SK-N-SH treated with all-trans-retinoic acid at 6 μM for 48 hours (cell line): ENCODE data around the gene LAMB1.

ENCODE experiments used
- ATAC-seq: fragments of 200-7000 bp; cut with Tn5 transposase; 3 replicates; pipeline ENCODE4 v1.9.1; 2020; ENCODE audit warnings: mild to moderate bottlenecking, moderate library complexity
- ARNTL ChIP-seq: fragments of 450-650 bp; formaldehyde crosslinking; IDR thresholded peaks from 2 replicates; pipeline ENCODE4 v1.5.0; 2020; ENCODE audit warnings: low read depth, mild to moderate bottlenecking, moderate library complexity, borderline replicate concordance
- BACH2 ChIP-seq: fragments of 250-450 bp; sonication (Bioruptor Pico); IDR thresholded peaks from 2 replicates; pipeline ENCODE4 v1.9.0; 2021; ENCODE audit warnings: mild to moderate bottlenecking, borderline replicate concordance
- CSDC2 ChIP-seq: fragments of 250-450 bp; sonication (Bioruptor Pico); IDR thresholded peaks from 2 replicates; pipeline ENCODE4 v1.5.0; 2020; ENCODE audit warnings: mild to moderate bottlenecking, moderate library complexity
- CSRNP3 ChIP-seq: fragments of 250-450 bp; sonication (Bioruptor Pico); IDR thresholded peaks from 2 replicates; pipeline ENCODE4 v1.5.1; 2021; ENCODE audit warnings: mild to moderate bottlenecking, moderate library complexity
- GLIS3 ChIP-seq: fragments of 250-450 bp; sonication (Bioruptor Pico); IDR thresholded peaks from 2 replicates; pipeline ENCODE4 v1.5.0; 2020; ENCODE audit warnings: mild to moderate bottlenecking, moderate library complexity
- ISL1 ChIP-seq: fragments of 250-450 bp; sonication (Bioruptor Pico); IDR thresholded peaks from 2 replicates; pipeline ENCODE4 v2.1.2; 2022; ENCODE audit warnings: mild to moderate bottlenecking, moderate library complexity
- OSR1 ChIP-seq: fragments of 250-450 bp; sonication (Bioruptor Pico); IDR thresholded peaks from 2 replicates; pipeline ENCODE4 v1.8.0; 2022; ENCODE audit warnings: moderate library complexity, mild to moderate bottlenecking, inconsistent platforms
- PPARA ChIP-seq: fragments of 250-450 bp; sonication (Bioruptor Pico); IDR thresholded peaks from 2 replicates; pipeline ENCODE4 v1.5.0; 2020; ENCODE audit warnings: mild to moderate bottlenecking, borderline replicate concordance
- RARB ChIP-seq: fragments of 250-450 bp; sonication (Bioruptor Pico); IDR thresholded peaks from 2 replicates; pipeline ENCODE4 v1.8.0; 2021; ENCODE audit warnings: mild to moderate bottlenecking, moderate library complexity
- SNAI2 ChIP-seq: fragments of 250-450 bp; sonication (Bioruptor Pico); IDR thresholded peaks from 2 replicates; pipeline ENCODE4 v1.5.0; 2020; ENCODE audit warnings: mild to moderate bottlenecking, moderate library complexity
- TCF4 ChIP-seq: fragments of 250-450 bp; sonication (Bioruptor Pico); IDR thresholded peaks from 2 replicates; pipeline ENCODE4 v1.8.0; 2021; ENCODE audit warnings: mild to moderate bottlenecking, moderate library complexity, borderline replicate concordance
- TOX ChIP-seq: fragments of 250-450 bp; sonication (Bioruptor Pico); IDR thresholded peaks from 2 replicates; pipeline ENCODE4 v1.8.0; 2021; ENCODE audit warnings: mild to moderate bottlenecking, moderate library complexity, borderline replicate concordance
- TSHZ2 ChIP-seq: fragments of 250-450 bp; sonication (Bioruptor Pico); IDR thresholded peaks from 2 replicates; pipeline ENCODE4 v1.5.0; 2020; ENCODE audit warnings: mild to moderate bottlenecking, moderate library complexity
- ZC3H10 ChIP-seq: fragments of 250-450 bp; sonication (Bioruptor Pico); IDR thresholded peaks from 2 replicates; pipeline ENCODE4 v1.5.1; 2021; ENCODE audit warnings: mild to moderate bottlenecking, moderate library complexity
- ZFP3 ChIP-seq: fragments of 250-450 bp; sonication (Bioruptor Pico); IDR thresholded peaks from 2 replicates; pipeline ENCODE4 v1.5.0; 2020; ENCODE audit warnings: mild to moderate bottlenecking, moderate library complexity
- ZFP30 ChIP-seq: fragments of 450-650 bp; formaldehyde crosslinking; IDR thresholded peaks from 2 replicates; pipeline ENCODE4 v1.5.0; 2022; ENCODE audit warnings: mild to moderate bottlenecking, moderate library complexity
- ZNF565 ChIP-seq: fragments of 450-650 bp; formaldehyde crosslinking; conservative IDR thresholded peaks from 2 replicates; pipeline ENCODE4 v1.5.0; 2020; ENCODE audit warnings: low read depth, mild to moderate bottlenecking, moderate library complexity
- ZNF70 ChIP-seq: fragments of 450-650 bp; formaldehyde crosslinking; IDR thresholded peaks from 2 replicates; pipeline ENCODE4 v1.5.0; 2020; ENCODE audit warnings: mild to moderate bottlenecking, moderate library complexity
- ZNF8 ChIP-seq: fragments of 450-650 bp; formaldehyde crosslinking; IDR thresholded peaks from 2 replicates; pipeline ENCODE4 v1.5.0; 2020; ENCODE audit warnings: mild to moderate bottlenecking, moderate library complexity
- TF ChIP-seq, protein P1 (sequence below): fragments of 250-450 bp; sonication (Bioruptor Pico); IDR thresholded peaks from 2 replicates; pipeline ENCODE4 v1.5.1; 2020; ENCODE audit warnings: low read depth, mild to moderate bottlenecking, moderate library complexity
- TF ChIP-seq, protein P2 (sequence below): fragments of 250-450 bp; sonication (Bioruptor Pico); IDR thresholded peaks from 2 replicates; pipeline ENCODE4 v1.8.0; 2020; ENCODE audit warnings: mild to moderate bottlenecking, moderate library complexity, borderline replicate concordance
- TF ChIP-seq, protein P3 (sequence below): fragments of 250-450 bp; sonication (Bioruptor Pico); IDR thresholded peaks from 2 replicates; pipeline ENCODE4 v1.8.0; 2021; ENCODE audit warnings: low read depth, mild to moderate bottlenecking, moderate library complexity, borderline replicate concordance

The LAMB1 gene

GRCh38 chr7:107981466-107981865 lies 21.5 kb downstream of the LAMB1 start:
- ATAC-seq, result no peak
- no peak for TF ChIP-seq ISL1
- TF ChIP-seq RARB (CRISPR knock-in tag), result no peak
- TF ChIP-seq, protein P1, sequence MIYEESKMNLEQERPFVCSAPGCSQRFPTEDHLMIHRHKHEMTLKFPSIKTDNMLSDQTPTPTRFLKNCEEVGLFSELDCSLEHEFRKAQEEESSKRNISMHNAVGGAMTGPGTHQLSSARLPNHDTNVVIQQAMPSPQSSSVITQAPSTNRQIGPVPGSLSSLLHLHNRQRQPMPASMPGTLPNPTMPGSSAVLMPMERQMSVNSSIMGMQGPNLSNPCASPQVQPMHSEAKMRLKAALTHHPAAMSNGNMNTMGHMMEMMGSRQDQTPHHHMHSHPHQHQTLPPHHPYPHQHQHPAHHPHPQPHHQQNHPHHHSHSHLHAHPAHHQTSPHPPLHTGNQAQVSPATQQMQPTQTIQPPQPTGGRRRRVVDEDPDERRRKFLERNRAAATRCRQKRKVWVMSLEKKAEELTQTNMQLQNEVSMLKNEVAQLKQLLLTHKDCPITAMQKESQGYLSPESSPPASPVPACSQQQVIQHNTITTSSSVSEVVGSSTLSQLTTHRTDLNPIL (CRISPR knock-in tag), result no peak
- TF ChIP-seq, protein P2, sequence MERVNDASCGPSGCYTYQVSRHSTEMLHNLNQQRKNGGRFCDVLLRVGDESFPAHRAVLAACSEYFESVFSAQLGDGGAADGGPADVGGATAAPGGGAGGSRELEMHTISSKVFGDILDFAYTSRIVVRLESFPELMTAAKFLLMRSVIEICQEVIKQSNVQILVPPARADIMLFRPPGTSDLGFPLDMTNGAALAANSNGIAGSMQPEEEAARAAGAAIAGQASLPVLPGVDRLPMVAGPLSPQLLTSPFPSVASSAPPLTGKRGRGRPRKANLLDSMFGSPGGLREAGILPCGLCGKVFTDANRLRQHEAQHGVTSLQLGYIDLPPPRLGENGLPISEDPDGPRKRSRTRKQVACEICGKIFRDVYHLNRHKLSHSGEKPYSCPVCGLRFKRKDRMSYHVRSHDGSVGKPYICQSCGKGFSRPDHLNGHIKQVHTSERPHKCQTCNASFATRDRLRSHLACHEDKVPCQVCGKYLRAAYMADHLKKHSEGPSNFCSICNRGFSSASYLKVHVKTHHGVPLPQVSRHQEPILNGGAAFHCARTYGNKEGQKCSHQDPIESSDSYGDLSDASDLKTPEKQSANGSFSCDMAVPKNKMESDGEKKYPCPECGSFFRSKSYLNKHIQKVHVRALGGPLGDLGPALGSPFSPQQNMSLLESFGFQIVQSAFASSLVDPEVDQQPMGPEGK (CRISPR knock-in tag), result no peak
- TF ChIP-seq OSR1 (CRISPR knock-in tag), result no peak
- TF ChIP-seq GLIS3 (CRISPR knock-in tag), result no peak
- TF ChIP-seq ZFP3 (CRISPR knock-in tag), result no peak
- no peak for TF ChIP-seq ARNTL
- TF ChIP-seq PPARA, result no peak
- TF ChIP-seq ZNF8 (CRISPR knock-in tag), result no peak
- TF ChIP-seq TSHZ2 (CRISPR knock-in tag), result no peak
- no peak for TF ChIP-seq BACH2 (CRISPR knock-in tag)
- no peak for TF ChIP-seq ZC3H10 (CRISPR knock-in tag)
- no peak for TF ChIP-seq ZFP30 (CRISPR knock-in tag)
- no peak for TF ChIP-seq SNAI2 (CRISPR knock-in tag)
- TF ChIP-seq CSDC2 (CRISPR knock-in tag), result no peak
- no peak for TF ChIP-seq ZNF70
- no peak for TF ChIP-seq TCF4 (CRISPR knock-in tag)

DNA sequence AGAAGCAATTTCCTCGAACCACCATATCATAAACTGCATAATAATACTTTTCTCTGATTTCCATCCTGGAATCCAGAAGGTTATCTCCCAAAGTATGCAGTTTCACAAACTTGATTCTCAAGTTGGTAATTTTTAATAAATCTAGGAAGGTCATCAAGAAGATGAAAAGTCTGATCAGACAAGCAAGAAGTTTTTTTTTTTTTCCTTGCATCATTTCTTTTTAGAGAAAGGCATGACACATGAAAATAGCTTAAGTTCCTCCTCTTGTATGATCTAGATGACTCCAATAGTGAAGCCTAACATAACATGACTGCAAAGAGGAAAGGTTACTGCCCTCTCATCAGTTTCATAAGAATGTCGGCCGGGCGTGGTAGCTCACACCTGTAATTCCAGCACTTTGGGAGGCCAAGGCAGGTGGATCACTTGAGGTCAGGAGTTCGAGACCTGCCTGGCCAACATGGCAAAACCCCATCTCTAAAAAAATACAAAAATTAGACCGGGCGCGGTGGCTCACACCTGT lies 22.2 kb downstream of the LAMB1 start:
- ATAC-seq, result no peak
- TF ChIP-seq CSRNP3 (CRISPR knock-in tag) (no peak), RARB (CRISPR knock-in tag) (no peak), PPARA (no peak), TOX (CRISPR knock-in tag) (no peak), ZNF565 (no peak), ZNF8 (CRISPR knock-in tag) (no peak), TSHZ2 (CRISPR knock-in tag) (no peak), ISL1 (no peak), OSR1 (CRISPR knock-in tag) (no peak), ARNTL (no peak), ZC3H10 (CRISPR knock-in tag) (no peak), ZFP3 (CRISPR knock-in tag) (no peak)
- TF ChIP-seq, protein P3, sequence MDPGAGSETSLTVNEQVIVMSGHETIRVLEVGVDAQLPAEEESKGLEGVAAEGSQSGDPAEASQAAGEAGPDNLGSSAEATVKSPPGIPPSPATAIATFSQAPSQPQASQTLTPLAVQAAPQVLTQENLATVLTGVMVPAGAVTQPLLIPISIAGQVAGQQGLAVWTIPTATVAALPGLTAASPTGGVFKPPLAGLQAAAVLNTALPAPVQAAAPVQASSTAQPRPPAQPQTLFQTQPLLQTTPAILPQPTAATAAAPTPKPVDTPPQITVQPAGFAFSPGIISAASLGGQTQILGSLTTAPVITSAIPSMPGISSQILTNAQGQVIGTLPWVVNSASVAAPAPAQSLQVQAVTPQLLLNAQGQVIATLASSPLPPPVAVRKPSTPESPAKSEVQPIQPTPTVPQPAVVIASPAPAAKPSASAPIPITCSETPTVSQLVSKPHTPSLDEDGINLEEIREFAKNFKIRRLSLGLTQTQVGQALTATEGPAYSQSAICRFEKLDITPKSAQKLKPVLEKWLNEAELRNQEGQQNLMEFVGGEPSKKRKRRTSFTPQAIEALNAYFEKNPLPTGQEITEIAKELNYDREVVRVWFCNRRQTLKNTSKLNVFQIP (CRISPR knock-in tag), result no peak
